RWPE2 (cell line): Measurements from ENCODE around the gene MAP4K3.

ENCODE experiments used
- ATAC-seq: fragments of 200-7000 bp; cut with Tn5 transposase; 3 replicates; pipeline ENCODE4 v1.9.1; 2021; ENCODE audit warnings: low read depth
- DNase-seq: peaks from one replicate; pipeline ENCODE4 v3.0.0-alpha.2; 2020; ENCODE audit warnings: low spot score
- H3K27ac ChIP-seq: fragments of 450-650 bp; 2 replicates; pipeline ENCODE4 v1.5.1; 2017; ENCODE audit warnings: mild to moderate bottlenecking; ENCODE audit not compliant: poor library complexity, severe bottlenecking
- H3K27me3 ChIP-seq: fragments of 250-450 bp; sonication (Bioruptor Pico); 2 replicates; pipeline ENCODE4 v1.5.1; 2021; ENCODE audit warnings: mild to moderate bottlenecking, moderate library complexity; ENCODE audit not compliant: insufficient read depth, poor library complexity, severe bottlenecking
- H3K36me3 ChIP-seq: fragments of 250-450 bp; sonication (Bioruptor Pico); 2 replicates; pipeline ENCODE4 v1.5.1; 2020; ENCODE audit warnings: low read depth, mild to moderate bottlenecking, moderate library complexity
- H3K4me1 ChIP-seq: fragments of 250-450 bp; sonication (Bioruptor Pico); 2 replicates; pipeline ENCODE4 v1.5.1; 2021; ENCODE audit warnings: mild to moderate bottlenecking, moderate library complexity; ENCODE audit not compliant: insufficient read depth, poor library complexity, severe bottlenecking
- H3K4me3 ChIP-seq: fragments of 250-450 bp; sonication (Bioruptor Pico); 2 replicates; pipeline ENCODE4 v1.5.1; 2021; ENCODE audit warnings: mild to moderate bottlenecking, moderate library complexity; ENCODE audit not compliant: severe bottlenecking
- H3K9me3 ChIP-seq: fragments of 250-450 bp; sonication (Bioruptor Pico); 2 replicates; pipeline ENCODE4 v1.5.1; 2021; ENCODE audit warnings: mild to moderate bottlenecking, moderate library complexity; ENCODE audit not compliant: severe bottlenecking
- TF ChIP-seq, protein P1 (sequence below): fragments of 450-650 bp; IDR thresholded peaks from one replicate; pipeline ENCODE4 v1.5.1; 2017; ENCODE audit warnings: mild to moderate bottlenecking, moderate library complexity; ENCODE audit not compliant: poor library complexity, severe bottlenecking

Gene MAP4K3

DNA sequence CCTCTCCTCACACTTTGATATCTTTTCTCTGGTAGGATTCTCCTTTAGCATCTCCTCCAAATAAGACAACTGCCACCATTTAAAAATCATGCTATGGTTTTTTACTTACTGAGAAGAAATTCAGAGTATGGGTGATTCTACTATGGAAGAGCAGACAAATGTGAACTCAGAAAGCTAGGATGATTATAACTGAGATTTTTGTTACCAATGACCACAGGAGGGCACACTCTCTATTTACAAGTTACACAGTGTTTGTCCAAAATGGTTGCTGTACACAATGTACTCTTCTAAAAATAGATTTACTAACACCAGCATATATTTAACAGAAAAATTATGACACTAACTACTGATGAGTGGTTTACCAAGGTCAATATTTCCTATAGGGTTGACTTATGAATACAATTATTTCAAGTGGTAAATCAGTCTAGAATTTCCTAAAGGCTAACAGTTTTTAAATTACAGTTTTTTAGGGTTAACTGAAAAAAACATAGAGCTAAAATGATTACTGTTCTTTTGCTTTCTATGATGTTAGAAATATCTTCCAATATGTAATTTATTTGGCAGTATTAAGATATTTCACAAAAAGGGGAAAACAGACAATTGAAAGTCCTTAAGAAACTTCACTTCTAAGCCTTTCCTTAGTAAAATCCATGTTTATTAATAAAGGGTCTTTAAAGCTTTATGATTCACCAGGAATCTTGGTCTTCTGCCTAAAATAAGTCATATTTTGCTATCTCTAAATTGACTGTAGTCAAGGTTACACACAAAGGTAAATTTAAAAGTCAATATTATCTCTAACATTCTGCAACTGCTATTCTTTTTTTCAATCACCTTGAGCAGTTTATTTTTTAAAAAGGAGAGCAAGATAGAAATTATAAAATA lies 57.2 kb downstream of the MAP4K3 start:
- peaks cover 5% of the 10 kb centered on the region; the same call in 1 of the 2 replicates for H3K36me3 ChIP-seq
- no peak overlapping the region for H3K4me3 ChIP-seq
- H3K4me1 ChIP-seq, result peaks cover 18% of the 10 kb centered on the region
- peak overlapping the region; percentile 3 for H3K27ac ChIP-seq
- H3K27me3 ChIP-seq, result no peaks in the 10 kb centered on the region
- no peak for DNase-seq
- TF ChIP-seq, protein P1, sequence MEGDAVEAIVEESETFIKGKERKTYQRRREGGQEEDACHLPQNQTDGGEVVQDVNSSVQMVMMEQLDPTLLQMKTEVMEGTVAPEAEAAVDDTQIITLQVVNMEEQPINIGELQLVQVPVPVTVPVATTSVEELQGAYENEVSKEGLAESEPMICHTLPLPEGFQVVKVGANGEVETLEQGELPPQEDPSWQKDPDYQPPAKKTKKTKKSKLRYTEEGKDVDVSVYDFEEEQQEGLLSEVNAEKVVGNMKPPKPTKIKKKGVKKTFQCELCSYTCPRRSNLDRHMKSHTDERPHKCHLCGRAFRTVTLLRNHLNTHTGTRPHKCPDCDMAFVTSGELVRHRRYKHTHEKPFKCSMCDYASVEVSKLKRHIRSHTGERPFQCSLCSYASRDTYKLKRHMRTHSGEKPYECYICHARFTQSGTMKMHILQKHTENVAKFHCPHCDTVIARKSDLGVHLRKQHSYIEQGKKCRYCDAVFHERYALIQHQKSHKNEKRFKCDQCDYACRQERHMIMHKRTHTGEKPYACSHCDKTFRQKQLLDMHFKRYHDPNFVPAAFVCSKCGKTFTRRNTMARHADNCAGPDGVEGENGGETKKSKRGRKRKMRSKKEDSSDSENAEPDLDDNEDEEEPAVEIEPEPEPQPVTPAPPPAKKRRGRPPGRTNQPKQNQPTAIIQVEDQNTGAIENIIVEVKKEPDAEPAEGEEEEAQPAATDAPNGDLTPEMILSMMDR, result peak; percentile 86
- no peaks in the 10 kb centered on the region for H3K9me3 ChIP-seq
- peak; percentile 79 for ATAC-seq

- Histone ChIP-seq H3K27me3 (no peaks in the 10 kb centered on the region), H3K36me3 (peaks cover 5% of the 10 kb centered on the region; the same call in 1 of the 2 replicates), H3K9me3 (no peaks in the 10 kb centered on the region), H3K4me1 (peaks cover 18% of the 10 kb centered on the region), H3K4me3 (no peak overlapping the region), H3K27ac (no peak overlapping the region)
- ATAC-seq, result no peak
- TF ChIP-seq, protein P1, result no peak
- no peak for DNase-seq
Observed at GRCh38 chr2:39378968-39379367, 58.1 kb downstream of the MAP4K3 start.

DNA sequence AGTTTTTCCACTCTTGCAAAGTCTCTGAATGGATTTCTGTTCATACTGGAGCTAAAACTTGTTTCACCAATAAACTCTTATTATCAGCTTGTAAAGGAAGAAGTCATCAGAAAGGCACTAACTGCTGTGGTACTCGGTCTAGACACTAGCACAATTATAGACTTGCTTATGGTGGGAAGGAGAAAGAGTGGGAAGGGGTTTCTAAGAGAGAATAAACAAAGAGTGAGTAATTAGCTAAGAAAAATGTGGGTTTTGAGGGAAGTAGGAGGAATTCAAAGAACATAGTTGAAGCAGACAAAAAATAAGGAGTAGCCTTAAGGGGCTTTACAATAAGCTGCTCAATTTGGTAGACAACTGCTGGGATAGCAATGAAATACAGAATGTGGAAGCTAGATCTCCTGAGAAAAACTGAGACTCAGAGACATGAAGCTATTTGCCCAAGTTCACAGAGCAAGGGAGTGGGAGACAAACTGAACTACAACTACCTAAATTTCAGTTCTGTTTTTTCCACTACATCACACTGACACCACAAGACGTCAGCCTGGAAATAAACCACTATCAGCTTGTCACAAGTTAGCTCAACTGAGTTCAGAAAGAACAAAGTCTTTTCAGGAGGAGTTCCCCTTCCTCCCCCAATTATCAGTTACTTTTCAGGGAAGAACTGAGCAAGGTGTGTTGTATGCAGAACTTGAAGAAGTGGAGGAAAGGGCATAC lies 59.7 kb downstream of the MAP4K3 start:
- ATAC-seq (no peak), DNase-seq (no peak)
- peaks cover 18% of the 10 kb centered on the region for H3K4me1 ChIP-seq
- no peaks in the 10 kb centered on the region for H3K9me3 ChIP-seq
- H3K27me3 ChIP-seq, result no peaks in the 10 kb centered on the region
- peaks cover 9% of the 10 kb centered on the region for H3K36me3 ChIP-seq
- H3K27ac ChIP-seq, result no peak overlapping the region
- no peak overlapping the region for H3K4me3 ChIP-seq
- TF ChIP-seq, protein P1, result no peak

- H3K4me3 ChIP-seq, result no peak overlapping the region
- H3K9me3 ChIP-seq, result no peaks in the 10 kb centered on the region
- DNase-seq, result no peak
- no peak overlapping the region for H3K27ac ChIP-seq
- no peak for ATAC-seq
- no peaks in the 10 kb centered on the region for H3K27me3 ChIP-seq
- peaks cover 16% of the 10 kb centered on the region for H3K4me1 ChIP-seq
- TF ChIP-seq, protein P1, result no peak
- H3K36me3 ChIP-seq, result peaks cover 17% of the 10 kb centered on the region
Observed at GRCh38 chr2:39375917-39376316, 61.2 kb downstream of the MAP4K3 start.
